ENCODE measurements around the gene RBM5.

Gene RBM5

GRCh38 chr3:50125541-50126286 is 37.0 kb downstream of the RBM5 start:
- no peak for DNase-seq (ENCODE audit: low read depth)
- TF ChIP-seq CTCF (IDR thresholded peaks at IDR 0.05; ENCODE audit: insufficient read depth, low read depth, low read length, missing control alignments) = no peak
- no peak overlapping the region for H3K4me3 ChIP-seq (ENCODE audit: low read depth, low read length)

- TF ChIP-seq CTCF (IDR thresholded peaks at IDR 0.05; ENCODE audit: insufficient read depth, low read depth, low read length, missing control alignments) = no peak
- DNase-seq (ENCODE audit: low read depth) = no peak
- H3K4me3 ChIP-seq (ENCODE audit: low read depth, low read length) = no peak overlapping the region
Measured at GRCh38 chr3:50126287-50127211, 37.8 kb downstream of the RBM5 start.

GRCh38 chr3:50127251-50127691 is 38.6 kb downstream of the RBM5 start:
- no peak for TF ChIP-seq CTCF (IDR thresholded peaks at IDR 0.05; ENCODE audit: insufficient read depth, low read depth, low read length, missing control alignments)
- no peak overlapping the region for H3K4me3 ChIP-seq (ENCODE audit: low read depth, low read length)
- DNase-seq (ENCODE audit: low read depth) = no peak

GRCh38 chr3:50128001-50128400 is 39.3 kb downstream of the RBM5 start:
- no peak overlapping the region for H3K4me3 ChIP-seq (ENCODE audit: low read depth, low read length)
- no peak for DNase-seq (ENCODE audit: low read depth)
- TF ChIP-seq CTCF (IDR thresholded peaks at IDR 0.05; ENCODE audit: insufficient read depth, low read depth, low read length, missing control alignments) = no peak

GRCh38 chr3:50130436-50130835 is 41.7 kb downstream of the RBM5 start:
- TF ChIP-seq CTCF (IDR thresholded peaks at IDR 0.05; ENCODE audit: insufficient read depth, low read depth, low read length, missing control alignments) = no peak
- DNase-seq (ENCODE audit: low read depth) = no peak
- H3K4me3 ChIP-seq (ENCODE audit: low read depth, low read length) = no peak overlapping the region

- no peak overlapping the region for H3K4me3 ChIP-seq (ENCODE audit: low read depth, low read length)
- TF ChIP-seq CTCF (IDR thresholded peaks at IDR 0.05; ENCODE audit: insufficient read depth, low read depth, low read length, missing control alignments) = no peak
- peak; percentile 27 for DNase-seq (ENCODE audit: low read depth)
Measured at GRCh38 chr3:50132421-50133282, 43.9 kb downstream of the RBM5 start.
